ENCODE data around the gene AKT2. TPM values are rescaled to one million over a fixed set of nuclear protein-coding genes. Genes with fewer than 3 reads are reported as not detected.

Gene AKT2
- total RNA-seq, 2 experiments from 2014 or later, result 137 to 139 TPM

- Mint-ChIP-seq H3K27ac (no peak overlapping the region), H3K4me1 (ENCODE audit: low read depth) (peaks cover 2% of the 10 kb centered on the region), H3K9me3 (ENCODE audit: insufficient read depth) (no peaks in the 10 kb centered on the region), H3K27me3 (ENCODE audit: low read depth) (no peaks in the 10 kb centered on the region), H3K36me3 (ENCODE audit: low read depth) (peaks cover 12% of the 10 kb centered on the region), H3K4me3 (no peak overlapping the region)
- no peak for DNase-seq
- ATAC-seq, result no peak
- ChIA-PET CTCF (no interaction called here), POLR2A (no interaction called here)
These were observed 39.5 kb downstream of the AKT2 start for GRCh38 chr19:40245506-40246128.

- Mint-ChIP-seq H3K4me3 (no peak overlapping the region), H3K36me3 (ENCODE audit: low read depth) (peaks cover 9% of the 10 kb centered on the region), H3K27me3 (ENCODE audit: low read depth) (no peaks in the 10 kb centered on the region), H3K4me1 (ENCODE audit: low read depth) (peaks cover 2% of the 10 kb centered on the region), H3K9me3 (ENCODE audit: insufficient read depth) (no peaks in the 10 kb centered on the region), H3K27ac (no peak overlapping the region)
- CTCF ChIA-PET, result no interaction called here
- DNase-seq (no peak), ATAC-seq (no peak)
- POLR2A ChIA-PET, result no interaction called here
These were observed 40.4 kb downstream of the AKT2 start for GRCh38 chr19:40244579-40245317.

- DNase-seq (no peak), ATAC-seq (no peak)
- Mint-ChIP-seq H3K9me3 (ENCODE audit: insufficient read depth) (no peaks in the 10 kb centered on the region), H3K4me3 (no peak overlapping the region), H3K27me3 (ENCODE audit: low read depth) (no peaks in the 10 kb centered on the region), H3K4me1 (ENCODE audit: low read depth) (no peaks in the 10 kb centered on the region), H3K27ac (no peak overlapping the region), H3K36me3 (ENCODE audit: low read depth) (peaks cover 14% of the 10 kb centered on the region)
- ChIA-PET POLR2A (no interaction called here), CTCF (no interaction called here)
These were observed 42.0 kb downstream of the AKT2 start for GRCh38 chr19:40243181-40243580.

GRCh38 chr19:40242480-40242879 lies 42.7 kb downstream of the AKT2 start:
- POLR2A ChIA-PET, result no interaction called here
- no peaks in the 10 kb centered on the region for H3K9me3 Mint-ChIP-seq (ENCODE audit: insufficient read depth)

GRCh38 chr19:40241809-40242384 lies 43.2 kb downstream of the AKT2 start:
- H3K36me3 Mint-ChIP-seq (ENCODE audit: low read depth), result peaks cover 17% of the 10 kb centered on the region
- H3K27ac Mint-ChIP-seq, result no peak overlapping the region
- no peaks in the 10 kb centered on the region for H3K4me1 Mint-ChIP-seq (ENCODE audit: low read depth)

More at GRCh38 chr19:40242480-40242879, 42.7 kb downstream of the AKT2 start:
- Mint-ChIP-seq H3K27ac (no peak overlapping the region), H3K4me1 (ENCODE audit: low read depth) (no peaks in the 10 kb centered on the region), H3K27me3 (ENCODE audit: low read depth) (no peaks in the 10 kb centered on the region), H3K4me3 (no peak overlapping the region), H3K36me3 (ENCODE audit: low read depth) (peaks cover 14% of the 10 kb centered on the region)
- DNase-seq, result no peak
- no peak for ATAC-seq
- CTCF ChIA-PET, result no interaction called here

GRCh38 chr19:40241125-40241808 lies 43.9 kb downstream of the AKT2 start:
- Mint-ChIP-seq H3K4me3 (no peak overlapping the region), H3K36me3 (ENCODE audit: low read depth) (peaks cover 19% of the 10 kb centered on the region), H3K27ac (no peak overlapping the region), H3K9me3 (ENCODE audit: insufficient read depth) (no peaks in the 10 kb centered on the region), H3K4me1 (ENCODE audit: low read depth) (no peaks in the 10 kb centered on the region), H3K27me3 (ENCODE audit: low read depth) (no peaks in the 10 kb centered on the region)
- DNase-seq, result no peak
- ChIA-PET POLR2A (no interaction called here), CTCF (interaction anchor here (0.8 to 1.5 kb wide), 2 partner anchors 13 to 23 kb away, joined by 3 to 4 read pairs; partner anchors contain the start of gene TTC9B)
- no peak for ATAC-seq

More at GRCh38 chr19:40241809-40242384, 43.2 kb downstream of the AKT2 start:
- POLR2A ChIA-PET, result no interaction called here
- DNase-seq (no peak), ATAC-seq (no peak)
- Mint-ChIP-seq H3K9me3 (ENCODE audit: insufficient read depth) (no peaks in the 10 kb centered on the region), H3K4me3 (no peak overlapping the region), H3K27me3 (ENCODE audit: low read depth) (no peaks in the 10 kb centered on the region)
- CTCF ChIA-PET, result interaction anchor here (1.5 kb wide), 1 partner anchor 14 kb away, joined by 4 read pairs; no protein-coding TSS in a partner anchor

GRCh38 chr19:40240332-40240731 lies 44.8 kb downstream of the AKT2 start:
- peaks cover 19% of the 10 kb centered on the region for H3K36me3 Mint-ChIP-seq (ENCODE audit: low read depth)
- ATAC-seq (no peak), DNase-seq (no peak)
- no peaks in the 10 kb centered on the region for H3K27me3 Mint-ChIP-seq (ENCODE audit: low read depth)
- CTCF ChIA-PET, result interaction anchor here (1.5 kb wide), 1 partner anchor 12 kb away, joined by 4 read pairs; no protein-coding TSS in a partner anchor
- no peaks in the 10 kb centered on the region for H3K4me1 Mint-ChIP-seq (ENCODE audit: low read depth)
- H3K27ac Mint-ChIP-seq, result no peak overlapping the region
- POLR2A ChIA-PET, result no interaction called here
- no peaks in the 10 kb centered on the region for H3K9me3 Mint-ChIP-seq (ENCODE audit: insufficient read depth)
- H3K4me3 Mint-ChIP-seq, result no peak overlapping the region

GRCh38 chr19:40239415-40240226 lies 45.5 kb downstream of the AKT2 start:
- Mint-ChIP-seq H3K4me3 (no peak overlapping the region), H3K36me3 (ENCODE audit: low read depth) (peaks cover 24% of the 10 kb centered on the region), H3K9me3 (ENCODE audit: insufficient read depth) (no peaks in the 10 kb centered on the region), H3K4me1 (ENCODE audit: low read depth) (no peaks in the 10 kb centered on the region), H3K27me3 (ENCODE audit: low read depth) (no peaks in the 10 kb centered on the region), H3K27ac (no peak overlapping the region)
- POLR2A ChIA-PET, result no interaction called here
- ATAC-seq (no peak), DNase-seq (no peak)
- CTCF ChIA-PET, result no interaction called here

- ATAC-seq (no peak), DNase-seq (no peak)
- H3K27ac Mint-ChIP-seq, result no peak overlapping the region
- no peak overlapping the region for H3K4me3 Mint-ChIP-seq
- no peaks in the 10 kb centered on the region for H3K9me3 Mint-ChIP-seq (ENCODE audit: insufficient read depth)
- CTCF ChIA-PET, result no interaction called here
- no peaks in the 10 kb centered on the region for H3K27me3 Mint-ChIP-seq (ENCODE audit: low read depth)
- no peaks in the 10 kb centered on the region for H3K4me1 Mint-ChIP-seq (ENCODE audit: low read depth)
- H3K36me3 Mint-ChIP-seq (ENCODE audit: low read depth), result peaks cover 25% of the 10 kb centered on the region
- POLR2A ChIA-PET, result no interaction called here
These were observed 46.4 kb downstream of the AKT2 start for GRCh38 chr19:40238775-40239174.

GRCh38 chr19:40237791-40238190 lies 47.4 kb downstream of the AKT2 start:
- POLR2A ChIA-PET, result no interaction called here
- CTCF ChIA-PET, result no interaction called here
- ATAC-seq (no peak), DNase-seq (no peak)
- Mint-ChIP-seq H3K4me1 (ENCODE audit: low read depth) (no peaks in the 10 kb centered on the region), H3K4me3 (no peak overlapping the region), H3K9me3 (ENCODE audit: insufficient read depth) (no peaks in the 10 kb centered on the region), H3K36me3 (ENCODE audit: low read depth) (peaks cover 25% of the 10 kb centered on the region), H3K27me3 (ENCODE audit: low read depth) (no peaks in the 10 kb centered on the region), H3K27ac (no peak overlapping the region)

GRCh38 chr19:40236366-40236765 lies 48.8 kb downstream of the AKT2 start:
- no peak overlapping the region for H3K4me3 Mint-ChIP-seq
- ChIA-PET CTCF (no interaction called here), POLR2A (no interaction called here)
- no peaks in the 10 kb centered on the region for H3K27me3 Mint-ChIP-seq (ENCODE audit: low read depth)
- no peaks in the 10 kb centered on the region for H3K9me3 Mint-ChIP-seq (ENCODE audit: insufficient read depth)
- DNase-seq (no peak), ATAC-seq (no peak)
- peaks cover 22% of the 10 kb centered on the region for H3K36me3 Mint-ChIP-seq (ENCODE audit: low read depth)
- no peak overlapping the region for H3K27ac Mint-ChIP-seq
- no peaks in the 10 kb centered on the region for H3K4me1 Mint-ChIP-seq (ENCODE audit: low read depth)
